ENCODE measurements around the gene GPC3.

The GPC3 gene

DNA sequence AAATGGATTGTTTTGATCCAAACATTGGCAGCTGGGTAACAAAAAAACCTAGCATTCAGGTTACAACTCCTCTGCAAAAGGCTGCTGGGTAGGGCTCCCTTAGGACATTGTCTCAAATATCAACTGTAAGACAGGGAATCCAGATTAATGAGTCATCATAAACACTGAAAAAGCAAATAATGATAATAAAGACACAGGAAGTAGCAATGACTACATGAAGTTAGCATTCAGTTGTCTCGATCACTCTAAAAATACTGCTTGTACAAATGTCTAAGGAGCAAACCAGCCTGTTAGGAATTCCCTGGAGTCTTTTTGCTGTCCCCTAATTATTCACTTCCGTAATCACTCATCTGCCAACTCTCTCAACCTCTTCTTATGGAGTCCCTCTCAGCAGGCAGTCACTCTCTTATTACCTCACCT is 259.2 kb downstream of the GPC3 start (continued):
- TF ChIP-seq ZNF654 (tag by site-specific recombination; IDR thresholded peaks at IDR 0.05; ENCODE audit: low read depth) (no peak), ZNF660 (tag by site-specific recombination; IDR thresholded peaks at IDR 0.05) (no peak), ZNF223 (tag by site-specific recombination; IDR thresholded peaks at IDR 0.05) (no peak)
- TF ChIP-seq, protein P1, sequence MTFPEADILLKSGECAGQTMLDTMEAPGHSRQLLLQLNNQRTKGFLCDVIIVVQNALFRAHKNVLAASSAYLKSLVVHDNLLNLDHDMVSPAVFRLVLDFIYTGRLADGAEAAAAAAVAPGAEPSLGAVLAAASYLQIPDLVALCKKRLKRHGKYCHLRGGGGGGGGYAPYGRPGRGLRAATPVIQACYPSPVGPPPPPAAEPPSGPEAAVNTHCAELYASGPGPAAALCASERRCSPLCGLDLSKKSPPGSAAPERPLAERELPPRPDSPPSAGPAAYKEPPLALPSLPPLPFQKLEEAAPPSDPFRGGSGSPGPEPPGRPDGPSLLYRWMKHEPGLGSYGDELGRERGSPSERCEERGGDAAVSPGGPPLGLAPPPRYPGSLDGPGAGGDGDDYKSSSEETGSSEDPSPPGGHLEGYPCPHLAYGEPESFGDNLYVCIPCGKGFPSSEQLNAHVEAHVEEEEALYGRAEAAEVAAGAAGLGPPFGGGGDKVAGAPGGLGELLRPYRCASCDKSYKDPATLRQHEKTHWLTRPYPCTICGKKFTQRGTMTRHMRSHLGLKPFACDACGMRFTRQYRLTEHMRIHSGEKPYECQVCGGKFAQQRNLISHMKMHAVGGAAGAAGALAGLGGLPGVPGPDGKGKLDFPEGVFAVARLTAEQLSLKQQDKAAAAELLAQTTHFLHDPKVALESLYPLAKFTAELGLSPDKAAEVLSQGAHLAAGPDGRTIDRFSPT (tag by site-specific recombination; IDR thresholded peaks at IDR 0.05), result peak; percentile 50; the same call in 1 of the 2 replicates

DNA sequence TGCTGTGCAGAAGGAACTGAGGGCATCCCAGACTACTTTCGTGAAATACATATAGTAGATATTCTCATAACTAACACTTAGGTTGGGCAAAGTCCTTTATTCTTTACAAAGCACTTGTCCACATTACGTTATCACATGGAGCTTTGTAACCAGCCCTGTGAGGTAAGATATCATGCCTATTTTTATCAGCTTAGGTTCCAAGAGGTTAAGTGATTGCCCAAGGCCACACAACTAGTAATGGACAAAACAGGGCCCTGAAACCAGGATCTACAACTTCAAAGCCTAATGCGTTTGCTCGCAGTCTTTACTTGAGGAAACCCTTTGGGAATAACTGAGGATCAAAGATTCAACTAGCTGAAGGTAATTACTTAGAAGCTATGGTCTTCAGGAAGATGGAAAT is 261.5 kb downstream of the GPC3 start:
- CTCF ChIA-PET, result no interaction called here
- H3K4me3 ChIP-seq (ENCODE audit: low read depth, low read length), result no peak overlapping the region
- POLR2A ChIA-PET, result no interaction called here

More for the DNA sequence above, 261.5 kb downstream of the GPC3 start:
- Histone ChIP-seq H3K27ac (ENCODE audit: extremely low read depth, low read depth, low read length) (no peak overlapping the region), H3K36me3 (ENCODE audit: control insufficient read depth in 2 of 2, insufficient read depth in 1 of 2, low read length in 2 of 2) (no peaks in the 10 kb centered on the region), H3K9me3 (ENCODE audit: control insufficient read depth, insufficient read depth, low read depth, low read length) (no peaks in the 10 kb centered on the region), H3K4me1 (ENCODE audit: control insufficient read depth, insufficient read depth, low read length) (peaks cover 9% of the 10 kb centered on the region)
- TF ChIP-seq, protein P2, sequence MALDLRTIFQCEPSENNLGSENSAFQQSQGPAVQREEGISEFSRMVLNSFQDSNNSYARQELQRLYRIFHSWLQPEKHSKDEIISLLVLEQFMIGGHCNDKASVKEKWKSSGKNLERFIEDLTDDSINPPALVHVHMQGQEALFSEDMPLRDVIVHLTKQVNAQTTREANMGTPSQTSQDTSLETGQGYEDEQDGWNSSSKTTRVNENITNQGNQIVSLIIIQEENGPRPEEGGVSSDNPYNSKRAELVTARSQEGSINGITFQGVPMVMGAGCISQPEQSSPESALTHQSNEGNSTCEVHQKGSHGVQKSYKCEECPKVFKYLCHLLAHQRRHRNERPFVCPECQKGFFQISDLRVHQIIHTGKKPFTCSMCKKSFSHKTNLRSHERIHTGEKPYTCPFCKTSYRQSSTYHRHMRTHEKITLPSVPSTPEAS (tag by site-specific recombination; IDR thresholded peaks at IDR 0.05), result no peak
- TF ChIP-seq ZNF747 (tag by site-specific recombination; IDR thresholded peaks at IDR 0.05) (no peak), WT1 (tag by site-specific recombination; IDR thresholded peaks at IDR 0.05) (no peak), KLF10 (tag by site-specific recombination; IDR thresholded peaks at IDR 0.05) (no peak), EGR2 (tag by site-specific recombination; IDR thresholded peaks at IDR 0.05; ENCODE audit: low read depth) (no peak), ZNF596 (tag by site-specific recombination; IDR thresholded peaks at IDR 0.05) (no peak), ZNF621 (tag by site-specific recombination; IDR thresholded peaks at IDR 0.05) (no peak), RBAK (tag by site-specific recombination; IDR thresholded peaks at IDR 0.05) (no peak), ZNF274 (IDR thresholded peaks at IDR 0.05; ENCODE audit: low read length) (no peak), ZNF274 (tag by site-specific recombination; IDR thresholded peaks at IDR 0.05; ENCODE audit: borderline replicate concordance) (no peak), GFI1B (tag by site-specific recombination; IDR thresholded peaks at IDR 0.05) (no peak), GLIS1 (tag by site-specific recombination; IDR thresholded peaks at IDR 0.05) (no peak), ZNF701 (tag by site-specific recombination; IDR thresholded peaks at IDR 0.05) (no peak), ZNF19 (tag by site-specific recombination; IDR thresholded peaks at IDR 0.05; ENCODE audit: low read depth) (no peak), ZNF501 (tag by site-specific recombination; IDR thresholded peaks at IDR 0.05) (no peak), ZNF266 (tag by site-specific recombination; IDR thresholded peaks at IDR 0.05; ENCODE audit: low read depth) (no peak)
- TF ChIP-seq, protein P3, sequence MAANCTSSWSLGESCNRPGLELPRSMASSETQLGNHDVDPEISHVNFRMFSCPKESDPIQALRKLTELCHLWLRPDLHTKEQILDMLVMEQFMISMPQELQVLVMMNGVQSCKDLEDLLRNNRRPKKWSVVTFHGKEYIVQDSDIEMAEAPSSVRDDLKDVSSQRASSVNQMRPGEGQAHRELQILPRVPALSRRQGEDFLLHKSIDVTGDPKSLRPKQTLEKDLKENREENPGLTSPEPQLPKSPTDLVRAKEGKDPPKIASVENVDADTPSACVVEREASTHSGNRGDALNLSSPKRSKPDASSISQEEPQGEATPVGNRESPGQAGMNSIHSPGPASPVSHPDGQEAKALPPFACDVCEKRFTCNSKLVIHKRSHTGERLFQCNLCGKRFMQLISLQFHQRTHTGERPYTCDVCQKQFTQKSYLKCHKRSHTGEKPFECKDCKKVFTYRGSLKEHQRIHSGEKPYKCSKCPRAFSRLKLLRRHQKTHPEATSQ (tag by site-specific recombination; IDR thresholded peaks at IDR 0.05), result no peak
- TF ChIP-seq, protein P4, sequence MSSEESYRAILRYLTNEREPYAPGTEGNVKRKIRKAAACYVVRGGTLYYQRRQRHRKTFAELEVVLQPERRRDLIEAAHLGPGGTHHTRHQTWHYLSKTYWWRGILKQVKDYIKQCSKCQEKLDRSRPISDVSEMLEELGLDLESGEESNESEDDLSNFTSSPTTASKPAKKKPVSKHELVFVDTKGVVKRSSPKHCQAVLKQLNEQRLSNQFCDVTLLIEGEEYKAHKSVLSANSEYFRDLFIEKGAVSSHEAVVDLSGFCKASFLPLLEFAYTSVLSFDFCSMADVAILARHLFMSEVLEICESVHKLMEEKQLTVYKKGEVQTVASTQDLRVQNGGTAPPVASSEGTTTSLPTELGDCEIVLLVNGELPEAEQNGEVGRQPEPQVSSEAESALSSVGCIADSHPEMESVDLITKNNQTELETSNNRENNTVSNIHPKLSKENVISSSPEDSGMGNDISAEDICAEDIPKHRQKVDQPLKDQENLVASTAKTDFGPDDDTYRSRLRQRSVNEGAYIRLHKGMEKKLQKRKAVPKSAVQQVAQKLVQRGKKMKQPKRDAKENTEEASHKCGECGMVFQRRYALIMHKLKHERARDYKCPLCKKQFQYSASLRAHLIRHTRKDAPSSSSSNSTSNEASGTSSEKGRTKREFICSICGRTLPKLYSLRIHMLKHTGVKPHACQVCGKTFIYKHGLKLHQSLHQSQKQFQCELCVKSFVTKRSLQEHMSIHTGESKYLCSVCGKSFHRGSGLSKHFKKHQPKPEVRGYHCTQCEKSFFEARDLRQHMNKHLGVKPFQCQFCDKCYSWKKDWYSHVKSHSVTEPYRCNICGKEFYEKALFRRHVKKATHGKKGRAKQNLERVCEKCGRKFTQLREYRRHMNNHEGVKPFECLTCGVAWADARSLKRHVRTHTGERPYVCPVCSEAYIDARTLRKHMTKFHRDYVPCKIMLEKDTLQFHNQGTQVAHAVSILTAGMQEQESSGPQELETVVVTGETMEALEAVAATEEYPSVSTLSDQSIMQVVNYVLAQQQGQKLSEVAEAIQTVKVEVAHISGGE (tag by site-specific recombination; conservative IDR thresholded peaks at IDR 0.05; ENCODE audit: low read depth), result no peak
- TF ChIP-seq, protein P5, sequence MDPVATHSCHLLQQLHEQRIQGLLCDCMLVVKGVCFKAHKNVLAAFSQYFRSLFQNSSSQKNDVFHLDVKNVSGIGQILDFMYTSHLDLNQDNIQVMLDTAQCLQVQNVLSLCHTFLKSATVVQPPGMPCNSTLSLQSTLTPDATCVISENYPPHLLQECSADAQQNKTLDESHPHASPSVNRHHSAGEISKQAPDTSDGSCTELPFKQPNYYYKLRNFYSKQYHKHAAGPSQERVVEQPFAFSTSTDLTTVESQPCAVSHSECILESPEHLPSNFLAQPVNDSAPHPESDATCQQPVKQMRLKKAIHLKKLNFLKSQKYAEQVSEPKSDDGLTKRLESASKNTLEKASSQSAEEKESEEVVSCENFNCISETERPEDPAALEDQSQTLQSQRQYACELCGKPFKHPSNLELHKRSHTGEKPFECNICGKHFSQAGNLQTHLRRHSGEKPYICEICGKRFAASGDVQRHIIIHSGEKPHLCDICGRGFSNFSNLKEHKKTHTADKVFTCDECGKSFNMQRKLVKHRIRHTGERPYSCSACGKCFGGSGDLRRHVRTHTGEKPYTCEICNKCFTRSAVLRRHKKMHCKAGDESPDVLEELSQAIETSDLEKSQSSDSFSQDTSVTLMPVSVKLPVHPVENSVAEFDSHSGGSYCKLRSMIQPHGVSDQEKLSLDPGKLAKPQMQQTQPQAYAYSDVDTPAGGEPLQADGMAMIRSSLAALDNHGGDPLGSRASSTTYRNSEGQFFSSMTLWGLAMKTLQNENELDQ (tag by site-specific recombination; IDR thresholded peaks at IDR 0.05; ENCODE audit: low read depth), result no peak

Measured in HEK293 (cell line).